22Rv1 (cell line): ENCODE data around the gene CPLX1.

ENCODE experiments used
- H3K27ac ChIP-seq: fragments of 450-650 bp; 2 replicates; pipeline ENCODE4 v1.5.1; 2017
- CTCF ChIP-seq: fragments of 450-650 bp; IDR thresholded peaks from 2 replicates; pipeline ENCODE4 v1.5.1; 2017; ENCODE audit warnings: mild to moderate bottlenecking
- ZFX ChIP-seq: fragments of 450-650 bp; IDR thresholded peaks from 2 replicates; pipeline ENCODE4 v1.6.1; 2017; ENCODE audit warnings: antibody characterized with exemption, borderline replicate concordance

The CPLX1 gene

GRCh38 chr4:825063-825970 lies 612 bp downstream of the CPLX1 start:
- TF ChIP-seq ZFX (no peak), CTCF (no peak)
- 0 out of 2 replicates have a peak overlapping the region, but pooled peaks have one; percentile 2 for H3K27ac ChIP-seq

GRCh38 chr4:824461-825062 lies 1.4 kb downstream of the CPLX1 start:
- no peak overlapping the region for H3K27ac ChIP-seq
- TF ChIP-seq CTCF (no peak), ZFX (no peak)

- TF ChIP-seq ZFX (no peak), CTCF (no peak)
- H3K27ac ChIP-seq, result no peak overlapping the region
Observed at GRCh38 chr4:823761-824460, 2.0 kb downstream of the CPLX1 start.

- TF ChIP-seq CTCF (no peak), ZFX (no peak)
- H3K27ac ChIP-seq, result no peak overlapping the region
Observed at GRCh38 chr4:823176-823760, 2.7 kb downstream of the CPLX1 start.

GRCh38 chr4:822361-823175 lies 3.4 kb downstream of the CPLX1 start:
- TF ChIP-seq CTCF (no peak), ZFX (no peak)
- no peak overlapping the region for H3K27ac ChIP-seq

- TF ChIP-seq ZFX (no peak), CTCF (no peak)
- no peak overlapping the region for H3K27ac ChIP-seq
Observed at GRCh38 chr4:821631-822030, 4.3 kb downstream of the CPLX1 start.
